ENCODE measurements around the gene TPBGL.

The TPBGL gene

GRCh38 chr11:75203138-75203537 lies 37.4 kb upstream of the TPBGL start:
- TF ChIP-seq CTCF (conservative IDR thresholded peaks at IDR 0.05) = no peak

GRCh38 chr11:75203641-75204011 lies 36.9 kb upstream of the TPBGL start:
- no peak overlapping the region for H3K27ac ChIP-seq
- TF ChIP-seq CTCF (conservative IDR thresholded peaks at IDR 0.05) = no peak

More at GRCh38 chr11:75203138-75203537, 37.4 kb upstream of the TPBGL start:
- no peak overlapping the region for H3K27ac ChIP-seq

GRCh38 chr11:75204012-75204674 lies 36.4 kb upstream of the TPBGL start:
- no peak for TF ChIP-seq CTCF (conservative IDR thresholded peaks at IDR 0.05)
- no peak overlapping the region for H3K27ac ChIP-seq

- H3K27ac ChIP-seq = no peak overlapping the region
- TF ChIP-seq CTCF (conservative IDR thresholded peaks at IDR 0.05) = peak; percentile 80
Observed at GRCh38 chr11:75204685-75205563, 35.6 kb upstream of the TPBGL start.

GRCh38 chr11:75205564-75206020 lies 35.0 kb upstream of the TPBGL start:
- no peak for TF ChIP-seq CTCF (conservative IDR thresholded peaks at IDR 0.05)
- no peak overlapping the region for H3K27ac ChIP-seq

GRCh38 chr11:75208446-75208845 lies 32.1 kb upstream of the TPBGL start:
- no peak for TF ChIP-seq CTCF (conservative IDR thresholded peaks at IDR 0.05)
- no peak overlapping the region for H3K27ac ChIP-seq

GRCh38 chr11:75212411-75212810 lies 28.2 kb upstream of the TPBGL start:
- no peak for TF ChIP-seq CTCF (conservative IDR thresholded peaks at IDR 0.05)
- no peak overlapping the region for H3K27ac ChIP-seq
